HFFc6 (cell line): ENCODE measurements around the gene DNAH9. TPM values are rescaled to one million over a fixed set of nuclear protein-coding genes. Genes with fewer than 3 reads are reported as not detected.

Experiments
- DNase-seq: peaks from one replicate; pipeline ENCODE4 v3.0.0-alpha.2; 2018
- H3K27ac Mint-ChIP-seq: 2 replicates; pipeline ENCODE4 v1.8.0; 2020; ENCODE audit warnings: mild to moderate bottlenecking, mixed read lengths
- H3K27me3 Mint-ChIP-seq: 2 replicates; pipeline ENCODE4 v1.8.0; 2021; ENCODE audit warnings: mild to moderate bottlenecking, moderate library complexity, mixed read lengths; ENCODE audit not compliant: insufficient read depth
- H3K36me3 Mint-ChIP-seq: 2 replicates; pipeline ENCODE4 v1.8.0; 2021; ENCODE audit warnings: low read depth, mixed read lengths
- H3K4me1 Mint-ChIP-seq: 2 replicates; pipeline ENCODE4 v1.8.0; 2020; ENCODE audit warnings: low read depth, mixed read lengths
- H3K4me3 Mint-ChIP-seq: 2 replicates; pipeline ENCODE4 v1.8.0; 2020; ENCODE audit warnings: mild to moderate bottlenecking, moderate library complexity, mixed read lengths
- H3K9me3 Mint-ChIP-seq: 2 replicates; pipeline ENCODE4 v1.8.0; 2020; ENCODE audit warnings: mild to moderate bottlenecking, mixed read lengths
- total RNA-seq, 6 experiments: library from RNA; stranded (reverse); fragmentation: NEBNext Ultra II Directional; extraction: Animal tissue kit (Norgen Biotek cat#: 25700); gene quantifications; 2 replicates in 1 of 6; 3 replicates in 5 of 6; pipeline ENCODE4 v1.2.3, GENCODE V29; 2021
- TF ChIP-seq, protein P1 (sequence below): fragments of 200-600 bp; sonication (generic); IDR thresholded peaks from 2 replicates; pipeline ENCODE4 v1.5.0; 2021; ENCODE audit warnings: antibody characterized with exemption, mild to moderate bottlenecking

The DNAH9 gene
- total RNA-seq, 6 experiments from 2014 or later = not detected

DNA sequence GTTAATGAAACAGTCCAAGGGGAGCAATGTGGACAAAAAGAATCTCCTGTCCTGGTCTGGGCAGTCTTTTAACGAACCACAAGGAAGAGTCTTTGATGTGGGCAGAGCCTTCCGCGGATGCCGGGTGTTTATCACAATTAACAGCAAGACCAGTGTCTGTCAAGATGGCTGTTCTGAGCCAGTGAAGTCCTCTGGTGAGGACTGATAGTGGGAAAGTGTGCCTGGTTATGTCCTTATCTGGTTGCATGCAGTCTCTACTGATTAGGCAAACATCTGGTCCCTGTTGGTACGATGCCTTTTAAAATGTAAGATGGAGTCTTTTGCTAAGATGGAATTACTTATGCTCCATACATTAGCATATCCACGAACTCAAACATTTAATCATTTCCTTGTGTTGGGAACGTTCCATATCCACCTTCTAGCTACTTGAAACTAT, 310.5 kb downstream of the DNAH9 start:
- Mint-ChIP-seq H3K4me1 (no peaks in the 10 kb centered on the region), H3K27me3 (no peaks in the 10 kb centered on the region), H3K9me3 (peaks cover 40% of the 10 kb centered on the region), H3K4me3 (no peak overlapping the region), H3K27ac (no peak overlapping the region), H3K36me3 (no peaks in the 10 kb centered on the region)
- TF ChIP-seq, protein P1, sequence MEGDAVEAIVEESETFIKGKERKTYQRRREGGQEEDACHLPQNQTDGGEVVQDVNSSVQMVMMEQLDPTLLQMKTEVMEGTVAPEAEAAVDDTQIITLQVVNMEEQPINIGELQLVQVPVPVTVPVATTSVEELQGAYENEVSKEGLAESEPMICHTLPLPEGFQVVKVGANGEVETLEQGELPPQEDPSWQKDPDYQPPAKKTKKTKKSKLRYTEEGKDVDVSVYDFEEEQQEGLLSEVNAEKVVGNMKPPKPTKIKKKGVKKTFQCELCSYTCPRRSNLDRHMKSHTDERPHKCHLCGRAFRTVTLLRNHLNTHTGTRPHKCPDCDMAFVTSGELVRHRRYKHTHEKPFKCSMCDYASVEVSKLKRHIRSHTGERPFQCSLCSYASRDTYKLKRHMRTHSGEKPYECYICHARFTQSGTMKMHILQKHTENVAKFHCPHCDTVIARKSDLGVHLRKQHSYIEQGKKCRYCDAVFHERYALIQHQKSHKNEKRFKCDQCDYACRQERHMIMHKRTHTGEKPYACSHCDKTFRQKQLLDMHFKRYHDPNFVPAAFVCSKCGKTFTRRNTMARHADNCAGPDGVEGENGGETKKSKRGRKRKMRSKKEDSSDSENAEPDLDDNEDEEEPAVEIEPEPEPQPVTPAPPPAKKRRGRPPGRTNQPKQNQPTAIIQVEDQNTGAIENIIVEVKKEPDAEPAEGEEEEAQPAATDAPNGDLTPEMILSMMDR = no peak
- no peak for DNase-seq

DNA sequence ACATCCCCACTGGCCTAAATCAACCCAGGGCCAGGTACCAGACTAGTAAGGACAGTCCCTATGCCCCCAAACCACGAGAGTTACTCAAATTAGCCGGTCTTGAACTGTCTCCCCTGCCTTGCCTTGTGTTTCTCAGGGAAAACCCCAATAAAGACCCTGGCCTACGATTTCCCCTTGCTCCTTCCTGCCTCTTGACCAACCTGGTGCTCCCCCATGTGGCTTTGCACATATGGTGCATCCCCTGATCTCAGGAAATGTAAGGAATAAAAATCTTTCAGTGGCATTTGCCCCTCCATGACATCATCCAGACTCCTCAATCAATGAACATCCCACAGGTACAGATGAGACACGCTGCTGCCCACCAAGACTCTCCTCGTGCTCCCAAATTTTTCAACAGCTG, 311.1 kb downstream of the DNAH9 start:
- Mint-ChIP-seq H3K4me3 (no peak overlapping the region), H3K4me1 (no peaks in the 10 kb centered on the region), H3K36me3 (no peaks in the 10 kb centered on the region), H3K27me3 (no peaks in the 10 kb centered on the region), H3K9me3 (peaks cover 34% of the 10 kb centered on the region), H3K27ac (no peak overlapping the region)
- TF ChIP-seq, protein P1 = no peak
- no peak for DNase-seq

DNA sequence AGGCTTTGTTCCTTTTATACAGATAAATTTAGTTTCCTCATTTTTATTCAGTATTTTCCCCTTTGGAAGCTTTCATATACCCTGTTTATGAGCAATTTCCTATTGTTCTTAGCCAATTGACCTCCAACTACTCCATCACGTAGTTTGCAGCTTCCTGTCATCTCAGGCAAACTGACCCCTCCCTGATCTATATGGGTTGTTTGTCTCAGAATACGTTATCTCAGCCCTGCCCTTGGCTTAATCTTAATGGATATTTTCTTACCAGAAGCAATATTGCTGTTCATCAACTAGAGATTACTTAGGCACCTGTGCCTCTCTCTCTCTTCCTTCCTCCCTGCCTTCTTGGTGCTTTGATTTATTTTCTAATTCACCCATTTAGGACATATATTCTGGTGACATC, 317.8 kb downstream of the DNAH9 start:
- Mint-ChIP-seq H3K9me3 (peaks cover 21% of the 10 kb centered on the region), H3K36me3 (no peaks in the 10 kb centered on the region), H3K4me3 (no peak overlapping the region), H3K4me1 (no peaks in the 10 kb centered on the region), H3K27me3 (no peaks in the 10 kb centered on the region; the same call in 1 of the 2 replicates), H3K27ac (no peak overlapping the region)
- no peak for DNase-seq
- TF ChIP-seq, protein P1 = no peak

DNA sequence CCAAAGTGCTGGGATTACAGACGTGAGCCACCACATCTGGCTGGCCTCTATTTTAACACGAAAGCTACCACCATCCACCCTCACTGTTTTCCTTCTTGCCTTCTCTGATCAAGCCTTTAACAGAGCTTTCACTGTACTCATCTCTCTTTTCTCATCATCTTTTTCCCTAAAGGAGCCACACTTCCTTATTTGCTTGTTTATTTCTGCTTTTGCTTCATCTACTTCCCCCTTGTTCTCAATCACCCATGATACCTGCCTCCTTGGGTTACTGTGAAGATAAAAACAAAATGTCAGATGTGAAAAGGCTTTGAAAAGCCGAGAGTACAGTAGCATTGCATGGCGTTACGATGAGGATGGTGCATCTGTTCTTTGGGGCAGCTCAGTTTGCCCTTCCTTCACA, 319.1 kb downstream of the DNAH9 start:
- no peak for DNase-seq
- Mint-ChIP-seq H3K9me3 (peaks cover 9% of the 10 kb centered on the region), H3K4me1 (no peaks in the 10 kb centered on the region), H3K36me3 (no peaks in the 10 kb centered on the region), H3K27ac (no peak overlapping the region), H3K27me3 (no peaks in the 10 kb centered on the region; the same call in 1 of the 2 replicates), H3K4me3 (no peak overlapping the region)
- TF ChIP-seq, protein P1 = no peak

DNA sequence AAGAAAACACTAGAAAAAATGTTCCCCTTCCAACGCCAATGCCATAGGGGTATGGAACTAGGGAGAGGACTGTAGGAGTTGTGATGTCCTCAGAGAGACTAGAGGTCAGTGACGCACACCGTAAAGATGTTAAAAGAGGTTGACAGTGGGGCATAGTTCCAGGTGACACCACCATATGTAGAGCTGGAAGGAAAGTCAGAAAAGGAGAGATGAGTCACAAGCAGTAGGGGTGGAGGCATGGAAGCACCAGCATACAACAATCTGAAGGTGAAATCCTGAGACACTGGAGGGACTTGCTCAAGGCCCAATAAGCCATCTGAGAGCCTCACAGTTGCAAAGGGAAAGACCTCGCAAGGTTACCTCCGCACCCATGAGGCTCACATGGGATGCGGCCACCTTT, 323.0 kb downstream of the DNAH9 start:
- no peaks in the 10 kb centered on the region for H3K36me3 Mint-ChIP-seq
- H3K27me3 Mint-ChIP-seq = no peaks in the 10 kb centered on the region; the same call in none of the 2 replicates
- DNase-seq = no peak
- H3K4me1 Mint-ChIP-seq = no peaks in the 10 kb centered on the region
- no peak overlapping the region for H3K27ac Mint-ChIP-seq
- TF ChIP-seq, protein P1 = no peak
- peaks cover 14% of the 10 kb centered on the region for H3K9me3 Mint-ChIP-seq
- H3K4me3 Mint-ChIP-seq = no peak overlapping the region

DNA sequence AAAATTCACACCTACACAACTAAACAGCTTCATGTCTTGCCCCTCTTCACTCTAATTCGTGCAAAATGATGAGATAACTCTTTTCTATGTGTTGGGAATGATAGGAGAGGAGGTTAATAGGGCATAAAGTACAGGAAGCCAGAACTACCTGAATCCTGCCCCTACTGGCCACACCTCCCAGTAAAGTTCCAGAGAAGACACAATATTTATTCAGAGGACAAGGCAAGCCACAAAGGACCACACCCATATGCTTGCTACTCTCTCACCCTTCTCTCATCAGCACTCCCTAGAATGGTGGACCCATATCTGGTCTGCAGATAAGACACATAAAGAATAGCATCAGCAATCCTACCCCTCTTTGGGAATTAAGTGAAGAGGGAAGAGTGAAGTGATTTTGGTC, 324.4 kb downstream of the DNAH9 start:
- Mint-ChIP-seq H3K4me3 (no peak overlapping the region), H3K4me1 (no peaks in the 10 kb centered on the region), H3K27me3 (no peaks in the 10 kb centered on the region; the same call in none of the 2 replicates), H3K9me3 (peaks cover 14% of the 10 kb centered on the region), H3K36me3 (no peaks in the 10 kb centered on the region), H3K27ac (no peak overlapping the region)
- TF ChIP-seq, protein P1 = no peak
- DNase-seq = no peak
